HG03108 (cell line): ENCODE measurements around the gene LDLRAD3.
"Not testable (repeated sequence)": the region's sequence is repeated elsewhere in the genome, so short reads cannot be mapped to it uniquely, and the experiment has no call there.

Experiments used
- ATAC-seq: cut with Tn5 transposase; IDR thresholded peaks from one replicate; pipeline ENCODE4 v1.9.1; 2021; ENCODE audit warnings: moderate library complexity; ENCODE audit not compliant: unreplicated experiment

Gene LDLRAD3

GRCh38 chr11:35990816-35991215 is 47.0 kb downstream of the LDLRAD3 start:
- ATAC-seq: no peak

- no peak for ATAC-seq
Observed at GRCh38 chr11:35992548-35992947, 48.7 kb downstream of the LDLRAD3 start.

- ATAC-seq: no peak
Observed at GRCh38 chr11:35994421-35994820, 50.6 kb downstream of the LDLRAD3 start.

- no peak for ATAC-seq
Observed at GRCh38 chr11:35995681-35996271, 51.9 kb downstream of the LDLRAD3 start.

- no peak for ATAC-seq
Observed at GRCh38 chr11:35997902-35998520, 54.1 kb downstream of the LDLRAD3 start.

- no peak for ATAC-seq
Observed at GRCh38 chr11:35998634-35999033, 54.8 kb downstream of the LDLRAD3 start.

GRCh38 chr11:36000616-36001190 is 56.8 kb downstream of the LDLRAD3 start:
- no peak for ATAC-seq

- ATAC-seq: no peak
Observed at GRCh38 chr11:36002196-36002595, 58.3 kb downstream of the LDLRAD3 start.

GRCh38 chr11:36002796-36003195 is 58.9 kb downstream of the LDLRAD3 start:
- ATAC-seq: no peak

GRCh38 chr11:36006556-36006955 is 62.7 kb downstream of the LDLRAD3 start:
- ATAC-seq: no peak

GRCh38 chr11:36007127-36007655 is 63.3 kb downstream of the LDLRAD3 start:
- ATAC-seq: no peak

- no peak for ATAC-seq
Observed at GRCh38 chr11:36008584-36008983, 64.7 kb downstream of the LDLRAD3 start.

GRCh38 chr11:36009473-36009872 is 65.6 kb downstream of the LDLRAD3 start:
- ATAC-seq: no peak

GRCh38 chr11:36010010-36010740 is 66.3 kb downstream of the LDLRAD3 start:
- no peak for ATAC-seq

GRCh38 chr11:36011574-36011973 is 67.7 kb downstream of the LDLRAD3 start:
- ATAC-seq: no peak

GRCh38 chr11:36012455-36012854 is 68.6 kb downstream of the LDLRAD3 start:
- ATAC-seq: no peak

- no peak for ATAC-seq
Observed at GRCh38 chr11:36012979-36013378, 69.1 kb downstream of the LDLRAD3 start.

GRCh38 chr11:36013446-36013845 is 69.6 kb downstream of the LDLRAD3 start:
- not testable (repeated sequence) for ATAC-seq

- no peak for ATAC-seq
Observed at GRCh38 chr11:36013950-36014897, 70.4 kb downstream of the LDLRAD3 start.

- no peak for ATAC-seq
Observed at GRCh38 chr11:36014898-36015665, 71.2 kb downstream of the LDLRAD3 start.
